GM12892 (cell line): ENCODE measurements around the gene NFKBIB.

Source experiments
- POLR2A ChIP-seq: IDR thresholded peaks from 2 replicates; pipeline ENCODE4 v1.6.1; 2011; ENCODE audit warnings: low read depth, low read length, control low read depth
- POLR2AphosphoS5 ChIP-seq: IDR thresholded peaks from 2 replicates; pipeline ENCODE4 v1.6.1; 2011; ENCODE audit warnings: low read depth, low read length, control low read depth
- TAF1 ChIP-seq: IDR thresholded peaks from 2 replicates; pipeline ENCODE4 v1.6.1; 2011; ENCODE audit warnings: low read depth, mild to moderate bottlenecking, control low read depth, low read length, borderline replicate concordance

DNA sequence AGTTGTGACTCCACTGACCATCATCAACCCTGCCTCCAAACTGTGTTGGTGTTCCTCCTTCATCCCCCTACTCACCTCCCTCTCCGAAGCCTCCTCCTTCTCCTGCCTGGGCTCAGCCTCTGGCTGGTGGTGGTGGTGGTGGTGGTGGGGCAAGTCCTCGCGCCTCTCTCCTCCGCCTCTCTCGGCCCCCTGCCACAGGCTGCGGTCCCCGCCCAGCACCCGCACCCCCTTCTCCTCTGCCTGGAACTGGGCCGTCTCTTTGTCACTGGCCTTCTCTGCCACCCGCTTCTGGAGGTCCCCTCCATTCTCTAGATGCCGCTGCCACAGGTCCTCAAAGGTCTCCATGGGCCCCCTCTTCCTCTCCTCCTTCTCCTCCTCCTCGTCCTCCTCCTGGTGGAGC is 10.7 kb downstream of the NFKBIB start:
- TF ChIP-seq TAF1, result no peak
- TF ChIP-seq POLR2A, result no peak
- no peak for TF ChIP-seq POLR2AphosphoS5
